Right lobe of liver (tissue), 4 donors: ENCODE data around the gene TCF4.

ENCODE experiments used
- POLR2A ChIP-seq: fragments of 450-650 bp; IDR thresholded peaks from one replicate; pipeline ENCODE4 v1.6.1; 2017; ENCODE audit warnings: antibody characterized with exemption, mild to moderate bottlenecking
- TF ChIP-seq, protein P1 (sequence below), 4 donors: fragments of 200-600 bp in 3 of 4; fragments of 450-650 bp in 1 of 4; IDR thresholded peaks; one replicate each; pipeline versions ENCODE4 v1.5.1 to v1.8.0; 2016 to 2022; ENCODE audit warnings: antibody characterized with exemption in 4 of 4, mild to moderate bottlenecking in 2 of 4
- donor health status: DM: no; HTN: no; CAD: no.
- donor health status: DM: no; HTN: no; CAD: no.
- donor health status: DM: no; HTN: yes; CAD: no.

DNA sequence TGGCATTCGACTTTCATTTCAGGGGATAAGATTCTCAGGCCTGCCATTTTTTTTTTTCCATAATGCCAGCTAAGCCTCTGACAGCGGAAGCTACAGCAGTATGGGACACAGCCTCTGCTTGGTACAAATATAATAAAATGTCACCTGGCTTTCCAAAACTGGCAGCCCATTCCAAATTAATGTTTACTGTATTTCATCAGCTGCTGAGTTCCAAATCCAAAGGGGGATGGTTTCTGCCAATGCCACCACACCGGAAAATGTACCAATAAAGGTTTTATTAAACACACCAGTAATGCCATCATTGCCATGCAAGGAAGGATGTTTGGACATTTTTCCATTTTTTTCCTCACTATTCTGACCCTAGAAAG is 352.9 kb downstream of the TCF4 start:
- TF ChIP-seq, protein P1, sequence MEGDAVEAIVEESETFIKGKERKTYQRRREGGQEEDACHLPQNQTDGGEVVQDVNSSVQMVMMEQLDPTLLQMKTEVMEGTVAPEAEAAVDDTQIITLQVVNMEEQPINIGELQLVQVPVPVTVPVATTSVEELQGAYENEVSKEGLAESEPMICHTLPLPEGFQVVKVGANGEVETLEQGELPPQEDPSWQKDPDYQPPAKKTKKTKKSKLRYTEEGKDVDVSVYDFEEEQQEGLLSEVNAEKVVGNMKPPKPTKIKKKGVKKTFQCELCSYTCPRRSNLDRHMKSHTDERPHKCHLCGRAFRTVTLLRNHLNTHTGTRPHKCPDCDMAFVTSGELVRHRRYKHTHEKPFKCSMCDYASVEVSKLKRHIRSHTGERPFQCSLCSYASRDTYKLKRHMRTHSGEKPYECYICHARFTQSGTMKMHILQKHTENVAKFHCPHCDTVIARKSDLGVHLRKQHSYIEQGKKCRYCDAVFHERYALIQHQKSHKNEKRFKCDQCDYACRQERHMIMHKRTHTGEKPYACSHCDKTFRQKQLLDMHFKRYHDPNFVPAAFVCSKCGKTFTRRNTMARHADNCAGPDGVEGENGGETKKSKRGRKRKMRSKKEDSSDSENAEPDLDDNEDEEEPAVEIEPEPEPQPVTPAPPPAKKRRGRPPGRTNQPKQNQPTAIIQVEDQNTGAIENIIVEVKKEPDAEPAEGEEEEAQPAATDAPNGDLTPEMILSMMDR (IDR thresholded peaks at IDR 0.05) = no peak
- TF ChIP-seq POLR2A = no peak
